Measurements from ENCODE around the gene PER2.

GRCh38 chr2:238262496-238263122, 25.8 kb downstream of the PER2 start:
- TF ChIP-seq, protein P1, sequence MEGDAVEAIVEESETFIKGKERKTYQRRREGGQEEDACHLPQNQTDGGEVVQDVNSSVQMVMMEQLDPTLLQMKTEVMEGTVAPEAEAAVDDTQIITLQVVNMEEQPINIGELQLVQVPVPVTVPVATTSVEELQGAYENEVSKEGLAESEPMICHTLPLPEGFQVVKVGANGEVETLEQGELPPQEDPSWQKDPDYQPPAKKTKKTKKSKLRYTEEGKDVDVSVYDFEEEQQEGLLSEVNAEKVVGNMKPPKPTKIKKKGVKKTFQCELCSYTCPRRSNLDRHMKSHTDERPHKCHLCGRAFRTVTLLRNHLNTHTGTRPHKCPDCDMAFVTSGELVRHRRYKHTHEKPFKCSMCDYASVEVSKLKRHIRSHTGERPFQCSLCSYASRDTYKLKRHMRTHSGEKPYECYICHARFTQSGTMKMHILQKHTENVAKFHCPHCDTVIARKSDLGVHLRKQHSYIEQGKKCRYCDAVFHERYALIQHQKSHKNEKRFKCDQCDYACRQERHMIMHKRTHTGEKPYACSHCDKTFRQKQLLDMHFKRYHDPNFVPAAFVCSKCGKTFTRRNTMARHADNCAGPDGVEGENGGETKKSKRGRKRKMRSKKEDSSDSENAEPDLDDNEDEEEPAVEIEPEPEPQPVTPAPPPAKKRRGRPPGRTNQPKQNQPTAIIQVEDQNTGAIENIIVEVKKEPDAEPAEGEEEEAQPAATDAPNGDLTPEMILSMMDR (IDR thresholded peaks at IDR 0.05; ENCODE audit: low read depth, low read length, poor library complexity, severe bottlenecking) = no peak
- TF ChIP-seq EZH2phosphoT487 (IDR thresholded peaks at IDR 0.05; ENCODE audit: borderline replicate concordance, low read length) = no peak
